ENCODE measurements around the gene FZD7.

FZD7 gene

GRCh38 chr2:201986463-201986735 is 47.3 kb upstream of the FZD7 start:
- Histone ChIP-seq H3K27me3 (ENCODE audit: insufficient read depth, low read depth) (no peaks in the 10 kb centered on the region), H3K36me3 (ENCODE audit: insufficient read depth) (no peaks in the 10 kb centered on the region), H2AFZ (ENCODE audit: low read depth) (no peak overlapping the region), H3K79me2 (ENCODE audit: insufficient read depth, low read depth) (no peaks in the 10 kb centered on the region), H3K4me1 (ENCODE audit: low read depth, poor library complexity, severe bottlenecking) (peaks cover 11% of the 10 kb centered on the region), H3K4me3 (IDR thresholded peaks at IDR 0.05; ENCODE audit: insufficient read depth, low read depth, low read length) (no peak overlapping the region), H3K27ac (no peak overlapping the region), H4K20me1 (ENCODE audit: insufficient read depth) (no peaks in the 10 kb centered on the region), H3K4me2 (no peak overlapping the region), H3K9ac (no peak overlapping the region)
- TF ChIP-seq CTCF (conservative IDR thresholded peaks at IDR 0.05; ENCODE audit: low read depth, low read length) = no peak

DNA sequence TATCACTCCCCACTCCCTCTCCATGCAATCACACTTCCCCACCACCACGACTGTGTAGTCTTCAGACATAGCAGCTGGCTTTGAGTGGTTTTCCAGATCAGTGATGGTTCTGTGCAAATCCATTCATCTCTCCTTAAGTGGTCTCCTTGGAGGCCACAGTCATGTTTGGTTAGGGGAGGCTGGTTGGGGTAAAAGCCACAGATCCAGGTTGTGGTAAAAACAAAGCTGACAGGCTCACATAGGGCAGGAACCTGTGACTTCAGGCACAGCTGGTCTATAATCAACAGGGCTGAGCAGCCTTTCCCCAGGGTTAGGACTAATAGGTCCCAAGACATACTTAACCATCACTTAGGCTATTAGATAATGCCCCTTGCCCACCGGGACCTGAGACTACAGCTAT is 46.2 kb upstream of the FZD7 start:
- Histone ChIP-seq H4K20me1 (ENCODE audit: insufficient read depth) (no peaks in the 10 kb centered on the region), H3K4me1 (ENCODE audit: low read depth, poor library complexity, severe bottlenecking) (peaks cover 11% of the 10 kb centered on the region), H3K27ac (no peak overlapping the region), H3K36me3 (ENCODE audit: insufficient read depth) (no peaks in the 10 kb centered on the region), H2AFZ (ENCODE audit: low read depth) (no peak overlapping the region; the same call in 1 of the 2 replicates), H3K27me3 (ENCODE audit: insufficient read depth, low read depth) (no peaks in the 10 kb centered on the region), H3K4me2 (no peak overlapping the region), H3K9ac (no peak overlapping the region), H3K4me3 (IDR thresholded peaks at IDR 0.05; ENCODE audit: insufficient read depth, low read depth, low read length) (no peak overlapping the region), H3K79me2 (ENCODE audit: insufficient read depth, low read depth) (no peaks in the 10 kb centered on the region)
- no peak for TF ChIP-seq CTCF (conservative IDR thresholded peaks at IDR 0.05; ENCODE audit: low read depth, low read length)

DNA sequence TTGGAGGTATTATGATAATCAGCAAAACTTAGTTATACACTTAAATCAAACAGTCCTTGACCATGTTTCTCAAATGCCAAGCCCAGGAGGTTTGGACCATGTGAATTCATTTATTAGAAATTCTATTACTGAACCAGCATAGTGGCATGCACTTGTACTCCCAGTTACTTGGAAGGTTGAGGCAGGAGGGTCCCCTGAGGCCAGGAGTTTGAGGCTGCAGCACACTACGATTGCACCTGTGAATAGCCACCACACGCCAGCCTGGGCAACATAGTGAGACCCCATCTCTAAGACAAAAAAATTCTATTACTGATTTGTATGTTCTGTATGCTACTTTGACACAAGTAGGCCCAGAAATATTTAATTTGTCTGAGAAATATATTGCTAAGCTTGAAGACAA is 43.6 kb upstream of the FZD7 start:
- no peak for TF ChIP-seq CTCF (conservative IDR thresholded peaks at IDR 0.05; ENCODE audit: low read depth, low read length)
- H3K79me2 ChIP-seq (ENCODE audit: insufficient read depth, low read depth) = no peaks in the 10 kb centered on the region

GRCh38 chr2:201992960-201993359 is 40.7 kb upstream of the FZD7 start:
- Histone ChIP-seq H3K4me3 (IDR thresholded peaks at IDR 0.05; ENCODE audit: insufficient read depth, low read depth, low read length) (no peak overlapping the region), H4K20me1 (ENCODE audit: insufficient read depth) (no peaks in the 10 kb centered on the region), H3K79me2 (ENCODE audit: insufficient read depth, low read depth) (no peaks in the 10 kb centered on the region), H3K36me3 (ENCODE audit: insufficient read depth) (no peaks in the 10 kb centered on the region), H2AFZ (ENCODE audit: low read depth) (no peak overlapping the region), H3K27me3 (ENCODE audit: insufficient read depth, low read depth) (no peaks in the 10 kb centered on the region), H3K4me2 (no peak overlapping the region), H3K9ac (no peak overlapping the region), H3K4me1 (ENCODE audit: low read depth, poor library complexity, severe bottlenecking) (peaks cover under 1% of the 10 kb centered on the region), H3K27ac (no peak overlapping the region)
- no peak for TF ChIP-seq CTCF (conservative IDR thresholded peaks at IDR 0.05; ENCODE audit: low read depth, low read length)

More for the DNA sequence above, 43.6 kb upstream of the FZD7 start:
- Histone ChIP-seq H3K9ac (no peak overlapping the region), H3K4me2 (no peak overlapping the region), H4K20me1 (ENCODE audit: insufficient read depth) (no peaks in the 10 kb centered on the region), H3K4me3 (IDR thresholded peaks at IDR 0.05; ENCODE audit: insufficient read depth, low read depth, low read length) (no peak overlapping the region), H3K36me3 (ENCODE audit: insufficient read depth) (no peaks in the 10 kb centered on the region), H3K4me1 (ENCODE audit: low read depth, poor library complexity, severe bottlenecking) (peaks cover 11% of the 10 kb centered on the region), H2AFZ (ENCODE audit: low read depth) (no peak overlapping the region), H3K27ac (no peak overlapping the region), H3K27me3 (ENCODE audit: insufficient read depth, low read depth) (no peaks in the 10 kb centered on the region)

Data from KMS-11 (cell line).